Measurements from ENCODE around the gene ANXA11. TPM values are rescaled to one million over a fixed set of nuclear protein-coding genes. Genes with fewer than 3 reads are reported as not detected.
A peak's percentile ranks its signal among the peaks of the same experiment; 100 is the strongest.

Gene ANXA11
- total RNA-seq, 1 experiment from 2014 or later = 102 TPM

GRCh38 chr10:80187465-80188409 is 17.6 kb downstream of the ANXA11 start:
- no peak for DNase-seq (ENCODE audit: low read depth)

GRCh38 chr10:80187060-80187459 is 18.3 kb downstream of the ANXA11 start:
- no peak for DNase-seq (ENCODE audit: low read depth)

- DNase-seq (ENCODE audit: low read depth) = no peak
Observed at GRCh38 chr10:80186364-80187012, 18.8 kb downstream of the ANXA11 start.

GRCh38 chr10:80185578-80186299 is 19.6 kb downstream of the ANXA11 start:
- DNase-seq (ENCODE audit: low read depth) = no peak

- DNase-seq (ENCODE audit: low read depth) = no peak
Observed at GRCh38 chr10:80184291-80184690, 21.0 kb downstream of the ANXA11 start.

- no peak for DNase-seq (ENCODE audit: low read depth)
Observed at GRCh38 chr10:80183436-80183835, 21.9 kb downstream of the ANXA11 start.

- no peak for DNase-seq (ENCODE audit: low read depth)
Observed at GRCh38 chr10:80182986-80183385, 22.4 kb downstream of the ANXA11 start.

GRCh38 chr10:80177781-80178636 is 27.3 kb downstream of the ANXA11 start:
- DNase-seq (ENCODE audit: low read depth) = peak; percentile 24

GRCh38 chr10:80176526-80176925 is 28.8 kb downstream of the ANXA11 start:
- no peak for DNase-seq (ENCODE audit: low read depth)

GRCh38 chr10:80174641-80175395 is 30.5 kb downstream of the ANXA11 start:
- no peak for DNase-seq (ENCODE audit: low read depth)

GRCh38 chr10:80173466-80173865 is 31.9 kb downstream of the ANXA11 start:
- DNase-seq (ENCODE audit: low read depth) = no peak

- DNase-seq (ENCODE audit: low read depth) = no peak
Observed at GRCh38 chr10:80172896-80173295, 32.4 kb downstream of the ANXA11 start.

GRCh38 chr10:80171248-80171660 is 34.1 kb downstream of the ANXA11 start:
- no peak for DNase-seq (ENCODE audit: low read depth)

GRCh38 chr10:80170641-80171040 is 34.7 kb downstream of the ANXA11 start:
- DNase-seq (ENCODE audit: low read depth) = no peak

GRCh38 chr10:80170026-80170425 is 35.3 kb downstream of the ANXA11 start:
- DNase-seq (ENCODE audit: low read depth) = no peak

GRCh38 chr10:80168679-80169380 is 36.5 kb downstream of the ANXA11 start:
- no peak for DNase-seq (ENCODE audit: low read depth)

GRCh38 chr10:80168162-80168511 is 37.2 kb downstream of the ANXA11 start:
- no peak for DNase-seq (ENCODE audit: low read depth)

- DNase-seq (ENCODE audit: low read depth) = no peak
Observed at GRCh38 chr10:80167471-80168161, 37.7 kb downstream of the ANXA11 start.
